Lung (tissue), 12 donors: ENCODE measurements around the gene DAZAP2. TPM values are rescaled to one million over a fixed set of nuclear protein-coding genes. Genes with fewer than 3 reads are reported as not detected.

Experiments used
- ATAC-seq: fragments of 200-7000 bp; cut with Tn5 transposase; one replicate; pipeline ENCODE4 v1.9.1; 2020; ENCODE audit warnings: moderate number of reproducible peaks; ENCODE audit not compliant: insufficient read depth, low FRiP score
- DNase-seq, 3 donors: peaks; one replicate each; pipeline ENCODE4 v3.0.0-alpha.2; 2013 to 2017
- H3K27ac ChIP-seq, 2 donors: one replicate each; pipeline ENCODE4 v1.5.1; 2013; ENCODE audit warnings: mild to moderate bottlenecking in 2 of 2, moderate library complexity in 2 of 2, control low read depth in 1 of 2, inconsistent platforms in 1 of 2, low read depth in 1 of 2, low read length in 1 of 2
- H3K27me3 ChIP-seq, 3 donors: one replicate each; pipeline ENCODE4 v1.5.1; 2013; ENCODE audit warnings: low read length in 2 of 3; ENCODE audit not compliant: control insufficient read depth in 3 of 3, insufficient read depth in 3 of 3
- H3K36me3 ChIP-seq, 4 donors: one replicate each; pipeline ENCODE4 v1.5.1; 2013; ENCODE audit warnings: low read length in 4 of 4, mild to moderate bottlenecking in 1 of 4, moderate library complexity in 1 of 4; ENCODE audit not compliant: control insufficient read depth in 4 of 4, insufficient read depth in 4 of 4
- H3K4me1 ChIP-seq, 5 donors: one replicate each; pipeline ENCODE4 v1.5.1; 2013; ENCODE audit warnings: low read length in 5 of 5, mild to moderate bottlenecking in 2 of 5, moderate library complexity in 1 of 5; ENCODE audit not compliant: control insufficient read depth in 5 of 5, insufficient read depth in 5 of 5
- H3K4me3 ChIP-seq: one replicate; pipeline ENCODE4 v1.5.1; 2013; ENCODE audit warnings: mild to moderate bottlenecking, control low read depth, moderate library complexity
- H3K9ac ChIP-seq, 2 donors: one replicate each; pipeline ENCODE4 v1.5.1; 2013; ENCODE audit warnings: low read length in 2 of 2, control low read depth in 1 of 2; ENCODE audit not compliant: insufficient read depth in 1 of 2
- H3K9me3 ChIP-seq, 4 donors: one replicate each; pipeline ENCODE4 v1.5.1; 2013; ENCODE audit warnings: low read length in 3 of 4, mild to moderate bottlenecking in 1 of 4, moderate library complexity in 1 of 4; ENCODE audit not compliant: control insufficient read depth in 4 of 4, insufficient read depth in 3 of 4
- WGBS, 2 donors: extraction: QIAGEN DNeasy Blood & Tissue Kit; methylation state at CpG; one replicate each; pipeline ENCODE4 v1.1.7; 2013; 5-methylcytosine and 5-hydroxymethylcytosine counted together
- polyA plus RNA-seq, 2 donors: library from polyadenylated mRNA; stranded (reverse); fragments of 200-250 nt; gene quantifications; one replicate each; pipeline ENCODE4 v1.2.1, GENCODE V29; 2013
- total RNA-seq, 2 donors: library from RNA; depleted of rRNA in 1 of 2; stranded (reverse); fragments of >200 nt in 1 of 2; gene quantifications; one replicate each; pipeline ENCODE4 v1.2.1, GENCODE V29; 2014 to 2021
- TF ChIP-seq, protein P1 (sequence below): IDR thresholded peaks from 2 replicates; pipeline ENCODE4 v1.5.1; 2012; ENCODE audit warnings: mild to moderate bottlenecking; ENCODE audit errors: control extremely low read depth, extremely low read depth
- donor health status: control.
- donor health status: control.
- donor health status: Bipolar disorder and iron deficiency.
- donor health status: healthy.
- donor health status: DM: yes; HTN: yes; CAD: no.

The DAZAP2 gene
- total and polyA plus RNA-seq, 4 donors: 146 to 644 (median 201) TPM

DNA sequence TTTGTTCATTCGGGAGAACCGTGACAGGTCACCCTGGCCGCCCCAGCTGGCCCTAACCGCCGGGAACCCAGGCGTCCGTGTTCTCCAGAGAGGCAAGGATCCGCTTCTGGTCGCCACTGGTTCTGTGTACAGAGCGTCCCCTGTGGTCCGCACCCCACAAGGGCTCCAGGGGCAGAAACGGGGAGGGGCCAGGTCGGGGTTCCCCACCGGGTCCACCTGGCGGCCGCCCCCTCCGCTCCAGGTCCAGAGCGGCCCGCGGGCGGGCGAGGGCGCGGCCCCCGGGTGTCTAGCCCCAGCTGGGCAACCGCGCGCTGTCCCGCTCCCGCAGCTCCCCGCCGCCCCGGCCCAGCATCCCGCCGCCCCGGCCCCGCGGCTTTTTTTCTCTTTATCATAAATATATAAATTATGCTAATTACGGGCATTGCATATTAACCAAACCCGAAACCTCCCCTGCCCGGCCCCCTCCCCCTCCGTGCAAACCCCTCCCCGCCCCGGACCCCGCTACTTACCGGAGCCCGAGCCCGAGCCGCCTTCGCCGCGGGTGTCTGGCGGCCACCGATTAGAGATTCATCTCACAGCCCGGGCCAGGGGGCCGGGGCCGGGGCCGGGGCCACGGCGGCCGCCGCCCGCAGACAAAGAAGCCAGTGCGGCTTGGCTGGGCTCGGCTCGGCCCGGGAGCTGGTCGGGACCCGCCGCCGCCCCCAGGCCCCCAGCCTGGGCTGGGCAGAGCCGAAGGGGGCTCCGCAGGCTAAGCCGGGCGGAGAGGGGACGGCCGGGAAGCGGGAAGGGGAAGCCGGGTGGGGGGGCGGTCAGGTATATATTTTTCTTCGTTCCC lies 21.3 kb upstream of the DAZAP2 start:
- H3K9ac ChIP-seq: peak overlapping the region; percentile 55 to 66
- DNase-seq (peak; percentile 42 to 63 (median 56)), ATAC-seq (peak; percentile 67)
- no peaks in the 10 kb centered on the region for H3K9me3 ChIP-seq
- WGBS, 2 donors: 2 to 3% methylated on average over 65 to 81 of the region's 81 CpGs
- peak overlapping the region; percentile 94 to 98 for H3K27ac ChIP-seq
- peaks cover 3 to 20% (median 4%) of the 10 kb centered on the region in 5 donors for H3K4me1 ChIP-seq
- TF ChIP-seq, protein P1, sequence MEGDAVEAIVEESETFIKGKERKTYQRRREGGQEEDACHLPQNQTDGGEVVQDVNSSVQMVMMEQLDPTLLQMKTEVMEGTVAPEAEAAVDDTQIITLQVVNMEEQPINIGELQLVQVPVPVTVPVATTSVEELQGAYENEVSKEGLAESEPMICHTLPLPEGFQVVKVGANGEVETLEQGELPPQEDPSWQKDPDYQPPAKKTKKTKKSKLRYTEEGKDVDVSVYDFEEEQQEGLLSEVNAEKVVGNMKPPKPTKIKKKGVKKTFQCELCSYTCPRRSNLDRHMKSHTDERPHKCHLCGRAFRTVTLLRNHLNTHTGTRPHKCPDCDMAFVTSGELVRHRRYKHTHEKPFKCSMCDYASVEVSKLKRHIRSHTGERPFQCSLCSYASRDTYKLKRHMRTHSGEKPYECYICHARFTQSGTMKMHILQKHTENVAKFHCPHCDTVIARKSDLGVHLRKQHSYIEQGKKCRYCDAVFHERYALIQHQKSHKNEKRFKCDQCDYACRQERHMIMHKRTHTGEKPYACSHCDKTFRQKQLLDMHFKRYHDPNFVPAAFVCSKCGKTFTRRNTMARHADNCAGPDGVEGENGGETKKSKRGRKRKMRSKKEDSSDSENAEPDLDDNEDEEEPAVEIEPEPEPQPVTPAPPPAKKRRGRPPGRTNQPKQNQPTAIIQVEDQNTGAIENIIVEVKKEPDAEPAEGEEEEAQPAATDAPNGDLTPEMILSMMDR: no peak
- peak overlapping the region; percentile 73 for H3K4me3 ChIP-seq
- no peaks in the 10 kb centered on the region for H3K27me3 ChIP-seq
- H3K36me3 ChIP-seq: peaks cover 0 to 3% (median 0%) of the 10 kb centered on the region in 4 donors

GRCh38 chr12:51217968-51218606 lies 20.5 kb upstream of the DAZAP2 start, which contains the start of gene POU6F1:
POU6F1 (minus strand) TSS chr12:51218062; CDS start chr12:51206836, 11,226 bp downstream.
- peaks cover 3 to 25% (median 4%) of the 10 kb centered on the region in 5 donors for H3K4me1 ChIP-seq
- DNase-seq: peak; percentile 87 to 93 (median 90)

GRCh38 chr12:51218607-51219161 lies 19.9 kb upstream of the DAZAP2 start:
- peaks cover 0 to 3% (median 0%) of the 10 kb centered on the region in 4 donors for H3K36me3 ChIP-seq
- peaks cover 3 to 25% (median 4%) of the 10 kb centered on the region in 5 donors for H3K4me1 ChIP-seq
- no peaks in the 10 kb centered on the region for H3K9me3 ChIP-seq
- H3K9ac ChIP-seq: peak overlapping the region; percentile 66 to 83
- peak in 2 of 3 donors; percentile 10 to 17 for DNase-seq
- H3K27me3 ChIP-seq: no peaks in the 10 kb centered on the region
- peak overlapping the region; percentile 43 for H3K4me3 ChIP-seq
- WGBS, 2 donors: 49 to 60% methylated on average over 10 of the region's 10 CpGs
- TF ChIP-seq, protein P1: no peak
- peak overlapping the region; percentile 83 to 98 for H3K27ac ChIP-seq
- ATAC-seq: no peak

More at GRCh38 chr12:51217968-51218606, 20.5 kb upstream of the DAZAP2 start, which contains the start of gene POU6F1:
- H3K27me3 ChIP-seq: no peaks in the 10 kb centered on the region
- peak; percentile 91 for ATAC-seq
- H3K4me3 ChIP-seq: peak within 1 kb of the TSS; percentile 73
- TF ChIP-seq, protein P1: peak; percentile 28
- H3K9me3 ChIP-seq: no peaks in the 10 kb centered on the region
- H3K27ac ChIP-seq: peak within 1 kb of the TSS; percentile 94 to 98
- 0 to 1% methylated on average over 31 to 35 of the region's 35 CpGs for WGBS, 2 donors
- H3K36me3 ChIP-seq: peaks cover 0 to 3% (median 0%) of the 10 kb centered on the region in 4 donors
- peak within 1 kb of the TSS; percentile 66 to 83 for H3K9ac ChIP-seq
